ENCODE measurements around the gene IMPDH1.

Gene IMPDH1

DNA sequence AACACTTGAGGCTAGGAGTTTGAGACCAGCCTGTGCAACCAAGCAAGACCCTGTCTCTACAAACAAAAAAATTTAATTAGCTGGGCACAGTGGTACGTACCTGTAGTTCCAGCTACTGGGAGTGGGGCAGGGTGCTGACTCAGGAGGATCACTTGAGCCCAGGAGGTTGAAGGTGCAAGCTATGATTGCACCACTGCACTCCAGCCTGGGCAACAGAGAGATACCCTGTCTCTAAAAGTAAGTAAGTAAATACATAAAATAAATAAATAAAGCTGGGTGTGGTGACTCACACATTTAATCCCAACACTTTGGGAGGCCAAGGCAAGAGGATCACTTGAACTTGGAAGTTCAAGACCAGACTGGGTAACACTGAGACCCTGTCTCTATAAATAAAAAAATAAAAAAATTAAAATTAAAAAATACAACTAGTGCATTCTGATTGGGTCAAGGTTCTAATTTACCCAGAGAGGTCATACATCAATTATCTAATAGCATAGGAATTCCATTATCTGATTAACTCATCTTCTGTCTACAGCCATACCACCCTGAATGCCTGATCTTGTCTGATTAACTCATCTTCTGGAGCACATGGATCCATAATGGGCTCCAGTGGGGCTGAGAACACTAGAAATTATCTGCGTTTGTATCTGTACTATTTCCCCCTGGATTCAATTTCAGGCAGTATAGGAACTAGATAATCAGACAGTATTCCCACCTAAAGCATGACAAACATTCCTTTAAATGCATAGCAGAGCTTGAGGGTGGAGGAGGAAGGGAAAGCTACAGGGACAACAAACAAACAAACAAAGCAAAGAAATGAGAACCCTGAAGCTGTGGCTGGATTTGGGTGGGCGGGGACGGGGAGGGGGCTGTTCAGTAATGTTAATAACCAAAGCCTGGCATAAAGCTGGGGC, 24.9 kb upstream of the IMPDH1 start:
- no peak for DNase-seq

DNA sequence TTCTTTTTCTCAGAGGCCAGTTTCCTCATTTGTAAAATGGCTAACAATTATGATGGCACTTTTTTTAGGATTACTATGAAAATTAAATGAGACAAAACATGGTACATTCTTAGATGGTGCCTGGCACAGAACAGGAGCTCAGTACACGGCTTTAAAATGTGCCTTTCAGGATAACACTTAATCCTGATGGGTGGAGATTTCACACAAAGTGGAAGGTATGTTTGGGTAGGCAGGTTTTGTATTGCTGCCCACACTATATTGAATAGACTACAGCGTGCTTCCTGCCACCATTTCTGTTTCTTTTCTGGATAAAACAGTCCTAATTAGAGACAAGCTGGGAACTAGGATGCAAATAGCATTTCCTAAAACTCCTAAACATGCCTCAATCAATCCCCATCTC, 22.0 kb upstream of the IMPDH1 start:
- DNase-seq = no peak

DNA sequence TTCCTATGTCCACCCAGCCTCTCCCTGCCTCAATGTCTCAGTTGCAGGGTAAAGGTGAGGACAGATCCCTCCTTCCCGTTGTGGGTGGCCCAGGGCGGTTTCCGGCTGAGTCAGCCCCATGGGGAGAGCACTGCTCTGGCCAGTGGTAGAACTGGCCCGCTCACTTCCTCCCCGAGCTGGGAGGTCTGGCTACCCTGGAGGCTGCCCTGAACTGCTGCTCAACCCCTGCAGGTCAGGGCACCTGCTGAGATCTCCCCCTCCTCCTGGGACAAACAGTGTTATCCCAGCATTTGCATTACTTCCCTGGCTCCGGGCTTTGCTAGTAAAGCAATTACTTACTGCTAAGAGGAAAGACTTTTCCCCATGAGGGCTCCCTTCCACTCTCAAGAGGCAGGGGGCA, 21.4 kb upstream of the IMPDH1 start:
- DNase-seq = no peak

DNA sequence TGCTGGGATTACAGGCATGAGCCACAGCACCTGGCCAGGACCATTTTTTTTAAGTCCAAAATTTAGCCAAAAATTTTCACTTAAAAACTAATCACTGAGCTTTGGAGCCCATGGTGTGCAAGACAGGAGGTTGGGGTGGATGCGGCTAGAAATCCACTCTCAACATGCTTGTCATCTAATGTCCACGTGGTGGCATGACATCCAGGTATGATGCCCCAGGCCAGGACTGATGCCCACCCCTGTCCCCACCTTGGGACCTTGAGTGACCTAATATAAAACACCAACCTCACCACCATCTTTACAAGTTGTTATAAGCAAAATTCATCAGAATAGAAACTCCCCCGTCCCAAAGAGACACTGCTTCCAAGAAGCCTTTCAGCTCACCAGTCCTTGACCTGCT, 20.4 kb upstream of the IMPDH1 start:
- DNase-seq = no peak

DNA sequence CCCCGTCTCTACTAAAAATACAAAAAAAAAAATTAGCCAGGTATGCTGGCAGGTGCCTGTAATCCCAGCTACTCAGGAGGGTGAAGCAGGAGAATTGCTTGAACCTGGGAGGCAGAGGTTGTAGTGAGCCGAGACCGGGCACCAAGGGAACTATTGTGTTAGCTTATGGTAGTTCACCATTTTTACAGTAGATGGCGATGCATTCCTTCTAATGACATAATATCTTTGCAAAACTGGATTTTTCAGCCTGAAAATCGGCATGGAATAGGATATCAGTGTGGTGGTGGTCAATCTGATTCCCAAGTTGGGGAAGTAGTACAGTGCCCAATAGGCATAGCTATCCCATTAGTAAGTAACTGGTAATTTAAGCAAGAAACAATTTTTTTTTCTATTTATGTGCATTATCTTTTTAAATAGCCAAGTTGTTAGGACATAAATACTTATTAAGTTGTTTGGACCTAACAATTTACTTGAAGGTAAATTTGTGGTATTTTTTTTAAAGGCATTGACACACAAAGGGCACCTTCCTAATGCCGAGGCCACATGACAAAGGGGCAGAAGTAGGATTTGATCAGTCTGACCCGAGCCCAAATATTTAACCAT, 17.6 kb upstream of the IMPDH1 start:
- peak; percentile 62 for DNase-seq

DNA sequence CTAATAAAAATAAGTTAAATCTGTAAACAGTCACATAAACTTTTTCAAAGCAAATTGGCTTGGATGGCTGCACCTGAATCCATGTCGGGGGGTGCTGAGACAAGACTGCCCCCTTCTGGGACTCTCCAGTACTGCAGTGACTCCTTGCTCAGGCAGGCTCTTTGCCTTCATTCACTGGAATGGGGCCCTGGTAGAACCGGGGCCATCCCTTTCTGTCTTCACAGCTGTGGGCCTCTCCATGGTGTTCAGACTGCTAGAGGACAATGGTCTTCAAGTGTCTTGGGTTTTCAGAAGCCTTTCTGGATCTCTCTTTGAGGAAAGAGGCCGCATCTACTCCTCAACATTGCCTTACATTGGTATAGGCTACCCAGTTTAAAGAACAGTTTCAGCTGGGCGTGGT, 16.1 kb upstream of the IMPDH1 start:
- DNase-seq = peak; percentile 36

DNA sequence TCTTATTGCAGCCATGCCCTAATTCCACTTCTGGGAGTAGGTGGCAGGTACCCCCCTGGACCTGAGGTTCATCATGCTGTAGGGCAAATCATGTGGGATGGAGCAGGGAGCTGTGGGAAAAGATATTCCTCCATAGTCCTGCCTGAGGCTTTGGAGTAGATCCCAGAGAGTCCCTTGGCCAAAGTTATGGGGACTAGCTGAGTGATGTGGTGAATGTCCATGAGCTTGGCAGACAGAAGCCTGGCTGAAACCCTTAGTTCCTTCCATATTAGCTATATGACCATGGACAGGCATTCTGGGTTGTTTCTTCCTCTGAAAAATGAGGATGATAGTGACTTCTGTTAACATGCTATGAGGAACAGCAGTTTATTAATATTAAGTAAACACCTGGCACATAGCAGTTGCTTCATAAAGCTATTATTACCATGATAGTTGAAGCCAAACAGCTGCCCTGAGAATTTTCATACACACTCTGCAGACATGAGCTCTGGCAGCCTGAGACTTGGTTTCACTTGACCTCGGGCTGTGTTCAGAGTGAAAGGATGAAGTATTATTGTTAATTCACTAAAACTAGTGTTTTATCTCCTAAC, 15.0 kb upstream of the IMPDH1 start:
- DNase-seq = no peak

DNA sequence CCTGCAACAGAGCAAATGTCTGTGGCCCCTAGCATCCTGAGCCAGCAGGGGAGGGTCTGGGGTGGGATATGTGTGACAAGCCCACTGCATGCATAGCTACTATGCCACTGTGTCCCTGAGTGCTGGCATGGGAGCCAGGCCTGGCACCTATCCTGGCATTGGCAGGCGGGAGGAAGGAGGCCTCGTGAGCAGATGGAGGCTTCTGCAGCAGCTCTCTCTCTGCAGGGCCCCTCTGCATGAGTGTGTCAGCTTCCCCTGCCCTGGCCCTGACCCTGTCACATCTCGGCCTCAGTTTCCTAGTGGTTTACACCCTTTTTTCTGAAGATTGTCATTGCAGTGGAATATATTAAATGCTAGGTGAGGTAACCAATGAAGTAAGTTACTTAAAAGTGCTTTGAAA, 13.1 kb upstream of the IMPDH1 start:
- DNase-seq = no peak

DNA sequence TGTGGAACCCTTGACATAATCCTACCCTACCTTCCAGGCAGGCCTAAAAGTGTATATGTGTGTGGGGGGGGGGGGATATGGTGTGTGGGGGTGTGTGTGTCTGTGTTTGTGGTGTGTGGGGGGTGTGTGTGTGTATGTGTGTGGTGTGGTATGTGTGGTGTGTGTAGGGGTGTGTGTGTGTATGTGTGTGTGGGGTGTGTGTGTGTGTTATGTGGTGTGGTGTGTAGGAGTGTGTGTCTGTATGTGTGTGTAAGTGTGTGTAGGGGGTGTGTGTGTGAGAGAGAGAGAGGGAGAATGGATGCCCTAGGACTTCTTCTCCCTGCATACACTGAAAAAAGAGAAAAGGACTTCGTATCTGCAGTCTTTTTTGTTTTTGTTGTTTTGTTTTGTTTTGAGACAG, 12.3 kb upstream of the IMPDH1 start:
- DNase-seq = no peak

DNA sequence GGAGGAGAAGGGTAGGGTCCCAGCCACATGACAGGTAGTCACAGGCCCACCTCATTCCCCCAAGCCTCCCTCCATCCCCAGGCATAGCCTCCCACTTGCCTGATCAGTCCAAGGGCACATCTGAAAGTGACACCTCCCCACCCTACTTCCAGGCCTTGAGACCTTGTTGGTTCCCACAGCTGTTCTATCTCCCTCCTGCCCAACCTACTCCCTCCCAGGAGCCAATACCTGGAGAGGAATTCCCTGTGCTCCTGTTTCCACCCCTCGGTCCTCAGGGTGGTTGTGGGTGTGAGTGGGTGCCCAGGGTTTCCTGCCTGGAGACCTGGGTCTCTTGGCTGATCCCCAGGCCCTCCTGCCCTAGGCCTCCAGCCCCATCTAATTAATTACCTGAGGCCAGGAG, 11.6 kb upstream of the IMPDH1 start:
- no peak for DNase-seq

DNA sequence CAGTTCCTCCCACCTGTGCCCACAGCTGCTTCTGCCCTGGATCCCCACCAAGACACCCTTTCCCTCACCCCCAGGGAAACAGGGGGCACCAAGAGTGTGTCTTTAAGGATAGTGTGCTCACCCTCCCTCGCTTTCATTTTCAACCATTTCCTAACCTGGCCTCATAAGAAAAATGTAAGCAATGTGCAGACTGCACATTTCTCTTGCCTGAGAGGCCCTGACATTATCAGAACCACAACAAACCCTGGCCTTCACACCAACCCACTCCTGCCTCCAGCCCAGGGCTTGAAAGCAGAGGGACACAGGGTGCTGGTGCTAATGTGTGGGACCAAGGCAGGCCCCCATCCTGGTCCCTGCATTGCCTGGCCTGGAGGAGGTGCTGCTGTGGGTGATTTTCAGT, 11.0 kb upstream of the IMPDH1 start:
- DNase-seq = no peak

DNA sequence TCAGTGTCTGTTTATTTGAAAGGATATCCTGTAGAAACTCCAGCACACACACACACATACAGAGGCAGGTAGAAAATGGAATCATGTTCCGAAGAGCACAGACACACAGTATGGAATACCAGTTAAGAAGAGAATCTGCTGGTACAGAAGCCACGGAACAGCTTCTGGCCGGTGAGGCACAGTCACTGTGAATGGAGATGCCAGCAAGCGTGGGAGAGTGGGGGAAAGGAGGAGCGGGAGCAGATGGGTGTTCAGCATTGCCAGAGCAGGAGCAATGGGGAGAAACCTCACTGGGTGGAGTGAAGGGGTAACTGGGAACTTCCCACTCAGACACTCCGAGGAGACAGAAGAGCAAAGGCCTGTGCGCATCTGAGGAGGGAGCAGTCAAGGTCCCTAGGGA, 9.5 kb upstream of the IMPDH1 start:
- no peak for DNase-seq

DNA sequence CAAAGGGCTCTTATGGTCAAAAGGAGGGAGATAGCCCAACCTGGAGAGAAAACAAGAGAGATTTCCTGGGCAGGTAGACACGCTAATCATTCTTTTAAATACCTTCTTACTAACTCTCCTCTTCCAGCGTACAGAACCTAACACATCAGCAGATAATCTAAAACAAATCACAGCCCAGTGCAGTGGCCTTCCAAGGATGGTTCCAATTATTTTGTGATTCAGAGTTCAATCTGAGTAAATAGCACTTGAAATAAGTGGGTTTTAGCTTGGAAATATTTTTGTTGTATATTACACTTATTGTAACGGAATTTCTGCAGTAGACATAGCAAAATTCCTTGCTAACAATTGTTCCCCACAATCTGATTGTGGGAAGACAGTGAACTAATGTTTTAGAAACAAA, 7.3 kb upstream of the IMPDH1 start:
- DNase-seq = no peak

DNA sequence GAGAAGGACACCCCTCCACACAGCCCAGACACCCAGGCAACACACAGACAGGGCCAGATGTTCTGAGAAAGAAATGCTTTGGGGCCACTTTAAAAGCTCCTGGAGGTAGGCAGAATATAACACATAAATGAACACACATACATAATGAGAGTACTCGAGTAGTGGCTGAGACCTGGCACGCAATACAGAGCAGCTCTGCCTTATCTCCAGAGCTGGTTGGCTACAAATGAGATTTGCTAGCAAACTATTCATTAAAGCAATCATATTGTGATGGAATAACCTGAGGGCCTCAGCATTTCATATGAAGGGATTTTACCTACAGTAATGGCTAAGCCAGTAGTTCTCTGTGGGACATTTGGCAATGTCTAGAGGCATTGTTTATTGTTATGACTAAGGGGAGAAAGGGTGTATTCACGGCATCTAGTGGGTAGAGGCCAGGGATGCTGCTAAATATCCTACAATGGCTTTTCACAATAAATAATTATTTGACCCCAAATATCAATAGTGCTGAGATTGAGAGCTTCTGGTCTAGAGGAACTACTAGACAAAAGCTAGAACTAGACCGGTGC, 5.5 kb upstream of the IMPDH1 start:
- no peak for DNase-seq

DNA sequence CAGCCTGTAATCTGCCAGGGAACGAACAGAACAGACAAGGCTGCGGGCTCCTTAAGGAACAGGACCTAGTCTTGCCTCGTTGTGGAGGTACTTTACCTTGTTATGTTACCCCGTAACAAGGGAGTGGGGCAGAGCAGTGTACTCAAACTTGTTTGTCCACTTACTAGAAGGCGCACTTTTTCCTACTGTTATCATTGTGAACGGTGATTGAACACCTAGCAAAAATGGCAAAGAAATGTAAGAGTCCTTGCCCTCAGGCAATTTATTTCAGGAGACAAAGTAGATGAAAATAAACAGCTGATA, 620 bp upstream of the IMPDH1 start:
- DNase-seq = no peak

DNA sequence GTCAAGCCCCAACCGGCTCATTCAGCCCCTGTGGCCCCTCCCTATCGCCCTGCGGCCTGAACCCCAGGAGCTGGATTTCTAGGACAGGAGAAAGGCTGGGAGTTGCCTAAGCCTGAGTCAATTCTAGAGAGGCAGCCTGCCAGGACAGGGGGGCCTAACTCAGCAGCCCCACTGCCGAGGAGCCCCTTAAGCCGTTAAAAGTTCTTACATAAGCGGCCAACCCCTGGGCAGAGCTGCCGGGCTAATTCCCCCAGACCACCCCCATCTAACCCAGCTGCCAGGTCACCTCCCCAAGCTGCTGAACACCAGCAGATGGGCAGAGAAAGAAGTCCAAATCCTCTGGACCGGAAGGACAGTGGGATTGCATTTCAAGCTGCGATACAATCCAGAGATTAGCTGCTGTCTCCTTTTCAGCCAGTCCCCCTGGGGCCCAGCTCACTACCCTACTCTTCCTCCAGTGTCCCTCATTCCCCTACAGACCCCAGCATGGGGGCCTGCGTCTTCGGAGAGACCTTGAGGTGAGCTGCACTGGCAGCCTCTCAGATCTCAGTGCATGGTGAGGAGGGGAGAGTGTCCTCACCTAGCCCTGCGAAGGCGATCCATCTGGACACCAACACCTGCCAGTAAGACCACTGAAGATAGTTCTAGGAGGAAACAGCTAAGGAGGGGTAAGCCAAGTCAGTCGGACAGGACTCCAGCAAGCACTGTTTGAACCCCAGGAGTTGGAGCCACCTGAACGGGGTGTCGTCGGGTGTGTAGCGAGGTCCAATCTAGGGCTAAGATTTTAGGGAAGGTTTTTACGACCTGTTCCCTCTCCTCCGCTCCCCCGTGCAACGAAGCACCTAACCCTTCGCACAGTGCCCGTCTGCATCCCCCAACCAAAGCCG, 830 bp downstream of the IMPDH1 start:
- DNase-seq = no peak

DNA sequence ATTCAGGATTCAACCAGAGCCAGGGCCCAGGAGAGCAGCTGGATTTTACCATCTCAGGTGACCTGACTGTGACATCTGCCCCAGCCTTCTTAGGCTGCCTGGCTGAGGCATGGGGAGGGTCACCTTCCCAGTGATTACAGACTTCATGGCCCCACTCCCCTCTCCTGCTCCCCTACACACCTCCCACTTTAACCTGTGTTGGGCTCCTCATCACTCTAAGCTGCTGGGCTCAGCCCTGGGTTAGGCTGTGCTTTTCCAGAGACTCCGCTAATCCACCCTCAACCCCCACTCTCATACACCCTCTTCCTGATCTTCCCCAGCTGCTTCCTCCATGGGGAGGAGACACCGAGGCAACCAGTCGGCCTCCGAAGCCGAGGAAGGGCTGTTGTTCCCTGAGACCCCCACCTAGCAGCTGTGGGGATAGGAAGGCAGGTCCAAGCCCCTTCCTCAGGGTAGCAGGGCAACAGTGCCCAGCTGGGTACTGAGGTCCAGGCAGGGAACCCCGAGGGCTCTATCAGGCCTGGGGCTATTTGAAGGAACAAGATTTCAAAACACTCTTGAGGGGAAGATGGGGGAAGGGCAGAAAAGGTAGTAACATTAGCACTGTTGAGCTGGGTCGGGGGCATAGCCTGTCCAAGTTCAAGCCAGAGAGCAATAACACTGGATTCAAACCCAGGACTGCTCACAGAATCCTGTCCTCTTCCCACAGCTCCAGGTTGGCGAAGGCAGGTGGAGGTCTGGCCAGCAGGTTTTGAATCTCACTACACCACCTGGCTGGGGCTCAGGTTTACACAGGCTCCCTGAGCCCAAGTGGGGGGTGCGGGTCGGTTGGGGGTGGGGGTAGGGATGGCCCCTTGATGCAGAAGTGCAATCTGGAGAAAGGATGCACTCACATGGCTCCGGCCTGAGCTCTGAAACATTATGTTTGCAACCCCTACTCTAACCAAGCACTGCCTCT, 1.8 kb downstream of the IMPDH1 start:
- DNase-seq = no peak

DNA sequence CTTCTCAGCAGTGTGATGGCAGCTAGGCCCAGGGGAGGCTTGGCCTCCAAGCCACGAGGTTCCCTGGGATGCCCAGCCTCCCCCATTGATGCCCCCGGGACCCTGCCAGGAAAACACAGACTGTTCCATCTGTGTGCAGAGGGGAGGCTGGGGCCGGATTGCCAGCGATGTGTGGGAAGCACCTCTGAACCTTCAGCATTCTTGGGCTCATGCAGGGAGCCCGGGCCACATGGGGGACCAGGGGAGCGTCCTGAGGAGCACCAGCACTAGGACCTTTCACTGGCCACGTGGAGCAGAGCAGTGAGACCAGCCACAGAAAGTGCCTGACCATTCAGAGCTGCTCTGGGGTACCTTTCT, 2.6 kb downstream of the IMPDH1 start:
- no peak for DNase-seq

DNA sequence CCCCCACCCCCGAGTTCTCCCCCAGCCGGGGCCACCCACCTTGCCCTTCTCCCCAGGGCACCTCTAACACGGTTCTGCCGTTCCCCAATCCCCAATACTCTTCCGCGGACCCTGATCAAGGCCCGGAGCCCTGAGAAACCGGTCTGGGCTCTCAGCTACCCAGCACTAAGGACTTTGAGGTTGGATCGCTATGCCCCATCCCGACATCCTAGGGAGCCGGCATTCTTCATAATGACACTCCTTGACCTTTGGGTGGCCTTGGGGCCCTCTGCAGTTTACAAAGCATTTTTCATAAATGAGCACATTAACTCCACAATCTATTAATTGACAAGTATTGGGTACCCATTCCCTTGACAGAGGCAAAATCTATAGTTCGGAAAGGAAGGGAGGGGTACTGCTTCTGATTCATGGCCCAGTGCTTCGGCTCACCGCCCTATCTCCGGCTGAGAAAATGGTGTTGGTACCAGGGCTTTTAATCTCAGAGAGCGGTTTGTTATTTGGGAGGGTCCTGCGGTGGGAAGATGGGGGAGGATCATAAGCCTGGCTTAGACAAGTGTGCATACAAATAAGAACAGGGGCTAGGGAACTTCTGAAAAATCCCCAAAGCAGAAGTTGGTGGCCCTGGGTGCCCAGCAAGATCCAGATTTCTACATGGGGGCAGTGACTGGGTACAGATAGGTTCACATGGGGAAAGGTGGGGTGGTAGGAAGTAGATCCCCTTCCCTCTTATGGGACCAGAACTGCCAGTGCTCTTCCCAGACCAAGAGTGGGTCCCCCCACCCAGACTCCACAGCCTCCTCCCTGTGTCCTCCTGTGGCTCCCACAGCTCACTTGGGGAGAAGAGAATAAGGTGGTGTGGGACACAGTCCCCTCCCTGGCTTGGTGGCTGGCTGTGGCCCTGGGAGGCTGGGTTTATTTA, 3.2 kb downstream of the IMPDH1 start:
- DNase-seq = no peak

DNA sequence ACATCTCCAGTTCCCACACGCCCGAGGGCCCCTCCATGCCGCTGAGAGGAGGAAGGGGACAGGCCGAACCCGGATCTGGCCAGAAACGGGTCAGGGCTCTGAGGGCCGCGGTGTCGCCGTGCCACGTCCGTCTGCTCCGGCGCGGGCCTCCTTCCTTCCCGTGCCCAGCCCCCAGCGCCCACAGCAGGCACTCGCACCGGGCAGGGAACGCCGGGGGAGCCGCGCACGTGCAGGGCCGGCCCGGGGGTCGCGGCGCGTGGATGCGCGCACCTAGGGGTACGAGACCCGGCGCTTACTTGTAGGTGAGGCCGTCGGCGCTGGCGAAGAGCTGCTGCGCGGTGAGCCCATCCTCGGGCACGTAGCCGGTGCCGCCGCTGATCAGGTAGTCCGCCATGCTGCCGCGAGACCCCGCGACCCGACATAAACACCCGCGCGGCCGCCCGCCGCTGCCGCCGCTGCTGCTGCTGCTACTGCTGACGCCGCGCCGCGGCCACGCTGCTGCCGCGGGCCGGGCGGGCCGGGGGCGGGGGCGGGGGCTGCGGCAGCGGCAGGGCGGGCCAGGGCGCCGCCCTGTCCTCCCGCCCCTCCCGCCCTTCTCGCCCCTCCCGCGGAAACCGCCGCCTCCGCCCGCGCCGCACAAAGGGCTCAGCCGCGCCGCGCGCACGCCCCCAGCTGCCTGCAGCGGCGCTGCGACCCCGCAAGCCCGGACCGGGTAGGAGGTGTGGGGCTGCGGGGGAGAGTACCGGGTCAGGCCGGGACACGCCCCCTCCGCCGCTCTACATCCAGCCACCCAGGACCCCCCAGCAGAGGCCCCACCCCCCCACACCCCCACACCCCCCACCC, 4.1 kb downstream of the IMPDH1 start:
- peak; percentile 17 for DNase-seq
